Osteocyte (in vitro differentiated cells): ENCODE measurements around the gene HIGD2A. TPM values are rescaled to one million over a fixed set of nuclear protein-coding genes. Genes with fewer than 3 reads are reported as not detected.

Experiments used
- DNase-seq: peaks from one replicate; pipeline ENCODE4 v3.0.0; 2021; ENCODE audit warnings: mixed read lengths; ENCODE audit not compliant: unreplicated experiment; ENCODE audit errors: extremely low spot score
- H3K27ac Mint-ChIP-seq: one replicate; pipeline ENCODE4 v1.8.0; 2021; ENCODE audit warnings: mild to moderate bottlenecking, mixed read lengths; ENCODE audit not compliant: unreplicated experiment
- H3K27me3 Mint-ChIP-seq: one replicate; pipeline ENCODE4 v1.8.0; 2021; ENCODE audit warnings: mixed read lengths; ENCODE audit not compliant: unreplicated experiment
- H3K36me3 Mint-ChIP-seq: one replicate; pipeline ENCODE4 v1.8.0; 2021; ENCODE audit warnings: mixed read lengths; ENCODE audit not compliant: unreplicated experiment
- H3K4me1 Mint-ChIP-seq: one replicate; pipeline ENCODE4 v1.8.0; 2021; ENCODE audit warnings: mixed read lengths; ENCODE audit not compliant: unreplicated experiment
- H3K4me3 Mint-ChIP-seq: one replicate; pipeline ENCODE4 v1.8.0; 2021; ENCODE audit warnings: mild to moderate bottlenecking, moderate library complexity, mixed read lengths; ENCODE audit not compliant: unreplicated experiment
- H3K9me3 Mint-ChIP-seq: one replicate; pipeline ENCODE4 v1.8.0; 2021; ENCODE audit warnings: mixed read lengths; ENCODE audit not compliant: unreplicated experiment
- CTCF ChIP-seq: fragments of 200-600 bp; sonication (generic); IDR thresholded peaks from 2 replicates; pipeline ENCODE4 v1.5.0; 2021; ENCODE audit warnings: antibody characterized with exemption, mild to moderate bottlenecking, moderate library complexity
- total RNA-seq: library from RNA; stranded (reverse); gene quantifications from 2 replicates; pipeline ENCODE4 v1.2.1, GENCODE V29; 2021

The HIGD2A gene
- total RNA-seq, 1 donor from 2014 or later, result 83.8 TPM

DNA sequence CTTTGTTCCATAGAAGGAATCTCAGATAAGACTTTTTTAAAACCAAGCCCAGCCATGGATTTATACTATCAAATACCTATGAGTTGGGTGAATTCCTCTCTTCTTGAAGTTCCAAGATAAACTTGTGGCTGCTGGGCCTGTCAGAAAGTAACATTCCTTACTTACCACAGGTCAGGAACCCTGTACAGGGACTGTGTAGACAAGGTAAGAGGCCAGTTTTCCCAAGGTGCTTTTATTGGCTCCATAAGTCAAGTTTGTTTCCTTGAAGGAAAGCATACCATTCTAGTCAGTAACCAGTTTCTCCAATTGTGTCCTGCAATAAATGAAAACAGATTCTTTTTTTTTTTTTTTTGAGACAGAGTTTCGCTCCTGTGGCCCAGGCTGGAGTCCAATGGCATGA is 36.6 kb downstream of the HIGD2A start:
- no peak overlapping the region for H3K4me3 Mint-ChIP-seq
- H3K9me3 Mint-ChIP-seq, result no peaks in the 10 kb centered on the region
- H3K27me3 Mint-ChIP-seq, result peaks cover 22% of the 10 kb centered on the region
- TF ChIP-seq CTCF, result no peak
- peaks cover 2% of the 10 kb centered on the region for H3K4me1 Mint-ChIP-seq
- DNase-seq, result no peak
- no peak overlapping the region for H3K27ac Mint-ChIP-seq
- no peaks in the 10 kb centered on the region for H3K36me3 Mint-ChIP-seq

DNA sequence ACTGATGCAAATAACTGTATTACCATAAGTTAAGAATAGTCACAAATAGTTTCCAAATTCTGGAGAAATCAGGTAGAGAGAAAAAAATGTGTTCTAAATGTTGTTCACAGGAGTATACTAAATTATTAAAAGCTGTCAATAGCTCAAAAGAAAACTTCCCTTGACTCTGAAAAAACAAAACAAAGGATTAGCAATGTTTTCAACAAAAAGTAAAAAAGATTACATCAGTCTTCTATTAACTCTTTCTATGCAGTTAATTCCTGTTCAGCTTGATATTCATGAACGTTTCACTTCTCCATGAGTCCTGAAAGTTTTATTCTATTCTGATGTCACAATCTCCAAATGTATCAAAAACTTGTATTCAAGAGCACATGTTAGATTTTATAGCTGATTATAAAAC is 37.2 kb downstream of the HIGD2A start:
- peaks cover 23% of the 10 kb centered on the region for H3K27me3 Mint-ChIP-seq
- H3K4me3 Mint-ChIP-seq, result no peak overlapping the region
- H3K27ac Mint-ChIP-seq, result no peak overlapping the region

GRCh38 chr5:176426876-176427275 is 38.3 kb downstream of the HIGD2A start:
- no peaks in the 10 kb centered on the region for H3K9me3 Mint-ChIP-seq
- H3K36me3 Mint-ChIP-seq, result no peaks in the 10 kb centered on the region
- H3K4me1 Mint-ChIP-seq, result peaks cover 2% of the 10 kb centered on the region
- TF ChIP-seq CTCF, result no peak
- DNase-seq, result no peak
- H3K27ac Mint-ChIP-seq, result no peak overlapping the region
- H3K27me3 Mint-ChIP-seq, result peaks cover 19% of the 10 kb centered on the region
- no peak overlapping the region for H3K4me3 Mint-ChIP-seq

More for the DNA sequence above, 37.2 kb downstream of the HIGD2A start:
- H3K4me1 Mint-ChIP-seq, result peaks cover 2% of the 10 kb centered on the region
- H3K9me3 Mint-ChIP-seq, result no peaks in the 10 kb centered on the region
- no peak for TF ChIP-seq CTCF
- no peak for DNase-seq
- no peaks in the 10 kb centered on the region for H3K36me3 Mint-ChIP-seq

DNA sequence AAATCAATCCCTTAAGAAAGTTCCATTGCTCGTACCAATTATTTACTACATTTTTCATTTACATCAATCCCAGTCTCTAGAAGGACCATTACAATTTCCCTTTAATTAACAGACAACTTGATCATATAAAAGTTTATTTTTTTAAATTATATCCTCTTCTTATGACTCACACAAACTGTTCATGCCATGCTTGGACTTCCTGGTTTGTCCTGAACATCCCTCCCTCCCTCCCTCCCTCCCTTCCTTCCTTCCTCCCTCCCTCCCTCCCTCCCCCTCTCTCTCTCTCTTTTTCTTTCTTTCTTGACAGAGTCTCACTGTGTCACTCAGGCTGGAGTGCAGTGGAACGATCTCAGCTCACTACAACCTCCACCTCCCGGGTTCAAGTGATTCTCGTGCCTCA is 39.4 kb downstream of the HIGD2A start:
- Mint-ChIP-seq H3K4me3 (no peak overlapping the region), H3K27me3 (peaks cover 17% of the 10 kb centered on the region), H3K27ac (no peak overlapping the region), H3K9me3 (no peaks in the 10 kb centered on the region), H3K4me1 (peaks cover 2% of the 10 kb centered on the region), H3K36me3 (no peaks in the 10 kb centered on the region)
- no peak for DNase-seq
- no peak for TF ChIP-seq CTCF

DNA sequence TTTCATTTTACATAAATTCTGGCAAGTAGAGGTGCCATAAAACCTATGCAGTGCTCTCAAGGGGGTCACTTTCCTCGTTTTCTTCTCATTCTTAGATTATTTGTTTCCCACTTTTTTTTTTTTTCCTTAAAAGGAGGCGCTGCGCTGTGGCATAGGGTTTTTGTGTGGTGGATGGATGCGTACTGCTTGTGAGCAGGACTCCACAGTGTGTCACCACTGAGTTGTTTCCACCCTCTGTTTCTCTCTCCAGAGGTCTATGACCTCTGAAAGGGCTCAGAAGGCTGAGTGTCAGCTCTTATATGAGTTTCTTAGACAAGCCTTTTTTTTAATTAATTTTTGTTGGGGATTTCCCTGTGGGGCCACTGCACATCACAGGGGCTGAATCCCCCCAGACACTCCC is 41.4 kb downstream of the HIGD2A start:
- no peaks in the 10 kb centered on the region for H3K36me3 Mint-ChIP-seq
- H3K4me1 Mint-ChIP-seq, result peaks cover 2% of the 10 kb centered on the region
- TF ChIP-seq CTCF, result no peak
- H3K27ac Mint-ChIP-seq, result no peak overlapping the region
- H3K9me3 Mint-ChIP-seq, result no peaks in the 10 kb centered on the region
- no peak for DNase-seq
- no peak overlapping the region for H3K4me3 Mint-ChIP-seq
- peaks cover 17% of the 10 kb centered on the region for H3K27me3 Mint-ChIP-seq
